Measurements from ENCODE around the gene UBR2.
"Not testable (repeated sequence)": the region's sequence is repeated elsewhere in the genome, so short reads cannot be mapped to it uniquely, and the experiment has no call there.

The UBR2 gene

GRCh38 chr6:42733867-42734481 lies 170.1 kb downstream of the UBR2 start:
- not testable (repeated sequence) for DNase-seq

GRCh38 chr6:42735976-42736375 lies 172.1 kb downstream of the UBR2 start:
- DNase-seq = no peak

GRCh38 chr6:42740725-42741124 lies 176.9 kb downstream of the UBR2 start:
- DNase-seq = no peak

GRCh38 chr6:42742116-42742894 lies 178.5 kb downstream of the UBR2 start:
- no peak for DNase-seq

Data from islet precursor cell (in vitro differentiated cells).